Measurements from ENCODE around the gene C16orf96. TPM values are rescaled to one million over a fixed set of nuclear protein-coding genes. Genes with fewer than 3 reads are reported as not detected.
A peak's percentile ranks its signal among the peaks of the same experiment; 100 is the strongest.

Gene C16orf96
- total RNA-seq, 1 experiment from 2014 or later: 1.3 TPM

DNA sequence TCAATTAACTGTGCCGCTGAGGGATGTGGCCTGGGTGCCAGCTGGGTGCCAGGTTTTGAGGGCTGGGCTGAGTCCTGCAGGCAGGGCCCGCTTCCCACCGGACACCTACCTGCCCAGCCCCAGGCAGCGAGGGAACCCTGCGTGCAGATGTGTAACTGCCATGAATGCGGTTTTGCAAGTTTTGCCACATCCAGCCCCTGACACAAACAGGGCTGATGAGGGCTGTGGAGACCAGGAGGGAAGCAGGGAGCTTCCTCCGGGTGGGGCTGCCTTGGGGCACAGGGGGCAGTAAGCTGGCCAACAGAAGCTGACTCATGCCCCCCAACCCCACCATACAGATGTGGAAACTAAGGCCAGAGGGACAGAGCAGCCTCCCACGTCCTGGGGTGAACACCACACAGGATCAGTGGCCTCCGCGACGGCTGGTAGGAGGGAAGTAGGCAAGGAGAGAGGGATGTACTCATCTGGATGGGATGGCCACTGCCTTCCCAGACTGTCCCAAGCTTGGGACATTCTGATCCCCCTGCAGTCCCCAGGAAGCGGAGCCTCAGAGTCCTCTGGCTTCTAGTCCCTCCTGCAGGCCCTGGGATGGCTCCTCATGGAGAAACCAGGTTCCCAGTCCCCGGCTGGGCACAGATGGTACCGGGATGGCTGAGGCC is 57.0 kb downstream of the C16orf96 start (continued):
- TF ChIP-seq, protein P1, sequence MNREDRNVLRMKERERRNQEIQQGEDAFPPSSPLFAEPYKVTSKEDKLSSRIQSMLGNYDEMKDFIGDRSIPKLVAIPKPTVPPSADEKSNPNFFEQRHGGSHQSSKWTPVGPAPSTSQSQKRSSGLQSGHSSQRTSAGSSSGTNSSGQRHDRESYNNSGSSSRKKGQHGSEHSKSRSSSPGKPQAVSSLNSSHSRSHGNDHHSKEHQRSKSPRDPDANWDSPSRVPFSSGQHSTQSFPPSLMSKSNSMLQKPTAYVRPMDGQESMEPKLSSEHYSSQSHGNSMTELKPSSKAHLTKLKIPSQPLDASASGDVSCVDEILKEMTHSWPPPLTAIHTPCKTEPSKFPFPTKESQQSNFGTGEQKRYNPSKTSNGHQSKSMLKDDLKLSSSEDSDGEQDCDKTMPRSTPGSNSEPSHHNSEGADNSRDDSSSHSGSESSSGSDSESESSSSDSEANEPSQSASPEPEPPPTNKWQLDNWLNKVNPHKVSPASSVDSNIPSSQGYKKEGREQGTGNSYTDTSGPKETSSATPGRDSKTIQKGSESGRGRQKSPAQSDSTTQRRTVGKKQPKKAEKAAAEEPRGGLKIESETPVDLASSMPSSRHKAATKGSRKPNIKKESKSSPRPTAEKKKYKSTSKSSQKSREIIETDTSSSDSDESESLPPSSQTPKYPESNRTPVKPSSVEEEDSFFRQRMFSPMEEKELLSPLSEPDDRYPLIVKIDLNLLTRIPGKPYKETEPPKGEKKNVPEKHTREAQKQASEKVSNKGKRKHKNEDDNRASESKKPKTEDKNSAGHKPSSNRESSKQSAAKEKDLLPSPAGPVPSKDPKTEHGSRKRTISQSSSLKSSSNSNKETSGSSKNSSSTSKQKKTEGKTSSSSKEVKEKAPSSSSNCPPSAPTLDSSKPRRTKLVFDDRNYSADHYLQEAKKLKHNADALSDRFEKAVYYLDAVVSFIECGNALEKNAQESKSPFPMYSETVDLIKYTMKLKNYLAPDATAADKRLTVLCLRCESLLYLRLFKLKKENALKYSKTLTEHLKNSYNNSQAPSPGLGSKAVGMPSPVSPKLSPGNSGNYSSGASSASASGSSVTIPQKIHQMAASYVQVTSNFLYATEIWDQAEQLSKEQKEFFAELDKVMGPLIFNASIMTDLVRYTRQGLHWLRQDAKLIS (CRISPR knock-in tag; IDR thresholded peaks at IDR 0.05; ENCODE audit: borderline replicate concordance): no peak
- no peak for TF ChIP-seq ESRRA (CRISPR knock-in tag; IDR thresholded peaks at IDR 0.05; ENCODE audit: borderline replicate concordance)
- TF ChIP-seq ZNF317 (CRISPR knock-in tag; IDR thresholded peaks at IDR 0.05; ENCODE audit: borderline replicate concordance, low read depth): no peak
- no peak for TF ChIP-seq JUN (CRISPR knock-in tag; IDR thresholded peaks at IDR 0.05)

GRCh38 chr16:4613636-4614570 is 57.8 kb downstream of the C16orf96 start:
- ChIA-PET CTCF (interaction anchor here (0.7 to 4.2 kb wide), 8 partner anchors 11 to 194 kb away, joined by 3 to 46 read pairs (median 6); partner anchors contain the start of gene MGRN1), POLR2A (interaction anchor here (1.0 to 1.5 kb wide), 3 partner anchors 75 to 138 kb away, joined by 3 to 4 read pairs (median 3); partner anchors contain the start of genes CDIP1 and HMOX2)
- ATAC-seq (no peak), DNase-seq (ENCODE audit: low spot score) (peak; percentile 44)
- H3K27ac Mint-ChIP-seq: 0 out of 2 replicates have a peak overlapping the region, but pooled peaks have one; percentile 89
- H3K4me1 Mint-ChIP-seq: peaks cover 37% of the 10 kb centered on the region
- H3K27me3 Mint-ChIP-seq (ENCODE audit: low read depth): no peaks in the 10 kb centered on the region
- H3K36me3 Mint-ChIP-seq: no peaks in the 10 kb centered on the region
- peak overlapping the region; percentile 76 for H3K4me3 Mint-ChIP-seq
- no peaks in the 10 kb centered on the region for H3K9me3 Mint-ChIP-seq
- TF ChIP-seq OVOL2 (CRISPR knock-in tag; IDR thresholded peaks at IDR 0.05; ENCODE audit: borderline replicate concordance) (no peak), ZNF232 (CRISPR knock-in tag; IDR thresholded peaks at IDR 0.05) (no peak), GRHL2 (CRISPR knock-in tag; IDR thresholded peaks at IDR 0.05; ENCODE audit: insufficient replicate concordance, severe bottlenecking) (no peak), FOXP1 (CRISPR knock-in tag; IDR thresholded peaks at IDR 0.05; ENCODE audit: borderline replicate concordance) (peak; percentile 53; the same call in 1 of the 2 replicates), PRDM15 (CRISPR knock-in tag; IDR thresholded peaks at IDR 0.05) (no peak), FOXK1 (CRISPR knock-in tag; IDR thresholded peaks at IDR 0.05) (peak; percentile 90), KAT7 (CRISPR knock-in tag; IDR thresholded peaks at IDR 0.05; ENCODE audit: borderline replicate concordance) (no peak), PRRX2 (CRISPR knock-in tag; IDR thresholded peaks at IDR 0.05) (0 out of 2 replicates have a peak, but pooled peaks have one; percentile 33), E2F5 (CRISPR knock-in tag; IDR thresholded peaks at IDR 0.05) (0 out of 2 replicates have a peak, but pooled peaks have one; percentile 27), FOXJ3 (CRISPR knock-in tag; IDR thresholded peaks at IDR 0.05; ENCODE audit: borderline replicate concordance) (no peak), RELA (CRISPR knock-in tag; IDR thresholded peaks at IDR 0.05; ENCODE audit: borderline replicate concordance) (peak; percentile 53; the same call in 1 of the 2 replicates), ZBTB21 (CRISPR knock-in tag; IDR thresholded peaks at IDR 0.05; ENCODE audit: borderline replicate concordance) (no peak), TP53 (CRISPR knock-in tag; IDR thresholded peaks at IDR 0.05) (peak; percentile 18; the same call in 1 of the 2 replicates)
- TF ChIP-seq, protein P2, sequence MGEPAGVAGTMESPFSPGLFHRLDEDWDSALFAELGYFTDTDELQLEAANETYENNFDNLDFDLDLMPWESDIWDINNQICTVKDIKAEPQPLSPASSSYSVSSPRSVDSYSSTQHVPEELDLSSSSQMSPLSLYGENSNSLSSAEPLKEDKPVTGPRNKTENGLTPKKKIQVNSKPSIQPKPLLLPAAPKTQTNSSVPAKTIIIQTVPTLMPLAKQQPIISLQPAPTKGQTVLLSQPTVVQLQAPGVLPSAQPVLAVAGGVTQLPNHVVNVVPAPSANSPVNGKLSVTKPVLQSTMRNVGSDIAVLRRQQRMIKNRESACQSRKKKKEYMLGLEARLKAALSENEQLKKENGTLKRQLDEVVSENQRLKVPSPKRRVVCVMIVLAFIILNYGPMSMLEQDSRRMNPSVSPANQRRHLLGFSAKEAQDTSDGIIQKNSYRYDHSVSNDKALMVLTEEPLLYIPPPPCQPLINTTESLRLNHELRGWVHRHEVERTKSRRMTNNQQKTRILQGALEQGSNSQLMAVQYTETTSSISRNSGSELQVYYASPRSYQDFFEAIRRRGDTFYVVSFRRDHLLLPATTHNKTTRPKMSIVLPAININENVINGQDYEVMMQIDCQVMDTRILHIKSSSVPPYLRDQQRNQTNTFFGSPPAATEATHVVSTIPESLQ (CRISPR knock-in tag; IDR thresholded peaks at IDR 0.05): no peak
- TF ChIP-seq, protein P3, sequence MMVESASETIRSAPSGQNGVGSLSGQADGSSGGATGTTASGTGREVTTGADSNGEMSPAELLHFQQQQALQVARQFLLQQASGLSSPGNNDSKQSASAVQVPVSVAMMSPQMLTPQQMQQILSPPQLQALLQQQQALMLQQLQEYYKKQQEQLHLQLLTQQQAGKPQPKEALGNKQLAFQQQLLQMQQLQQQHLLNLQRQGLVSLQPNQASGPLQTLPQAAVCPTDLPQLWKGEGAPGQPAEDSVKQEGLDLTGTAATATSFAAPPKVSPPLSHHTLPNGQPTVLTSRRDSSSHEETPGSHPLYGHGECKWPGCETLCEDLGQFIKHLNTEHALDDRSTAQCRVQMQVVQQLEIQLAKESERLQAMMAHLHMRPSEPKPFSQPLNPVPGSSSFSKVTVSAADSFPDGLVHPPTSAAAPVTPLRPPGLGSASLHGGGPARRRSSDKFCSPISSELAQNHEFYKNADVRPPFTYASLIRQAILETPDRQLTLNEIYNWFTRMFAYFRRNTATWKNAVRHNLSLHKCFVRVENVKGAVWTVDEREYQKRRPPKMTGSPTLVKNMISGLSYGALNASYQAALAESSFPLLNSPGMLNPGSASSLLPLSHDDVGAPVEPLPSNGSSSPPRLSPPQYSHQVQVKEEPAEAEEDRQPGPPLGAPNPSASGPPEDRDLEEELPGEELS (CRISPR knock-in tag; IDR thresholded peaks at IDR 0.05): peak; percentile 33; the same call in 1 of the 2 replicates
- TF ChIP-seq, protein P4, sequence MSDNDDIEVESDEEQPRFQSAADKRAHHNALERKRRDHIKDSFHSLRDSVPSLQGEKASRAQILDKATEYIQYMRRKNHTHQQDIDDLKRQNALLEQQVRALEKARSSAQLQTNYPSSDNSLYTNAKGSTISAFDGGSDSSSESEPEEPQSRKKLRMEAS (CRISPR knock-in tag; IDR thresholded peaks at IDR 0.05): peak; percentile 17; the same call in 1 of the 2 replicates

All from WTC11 (cell line).